22Rv1 (cell line): ENCODE data around the gene MCM7.

Experiments
- ZFX ChIP-seq: fragments of 450-650 bp; IDR thresholded peaks from 2 replicates; pipeline ENCODE4 v1.6.1; 2017; ENCODE audit warnings: antibody characterized with exemption, borderline replicate concordance
- TF ChIP-seq, protein P1 (sequence below): fragments of 450-650 bp; IDR thresholded peaks from 2 replicates; pipeline ENCODE4 v1.5.1; 2017; ENCODE audit warnings: mild to moderate bottlenecking

DNA sequence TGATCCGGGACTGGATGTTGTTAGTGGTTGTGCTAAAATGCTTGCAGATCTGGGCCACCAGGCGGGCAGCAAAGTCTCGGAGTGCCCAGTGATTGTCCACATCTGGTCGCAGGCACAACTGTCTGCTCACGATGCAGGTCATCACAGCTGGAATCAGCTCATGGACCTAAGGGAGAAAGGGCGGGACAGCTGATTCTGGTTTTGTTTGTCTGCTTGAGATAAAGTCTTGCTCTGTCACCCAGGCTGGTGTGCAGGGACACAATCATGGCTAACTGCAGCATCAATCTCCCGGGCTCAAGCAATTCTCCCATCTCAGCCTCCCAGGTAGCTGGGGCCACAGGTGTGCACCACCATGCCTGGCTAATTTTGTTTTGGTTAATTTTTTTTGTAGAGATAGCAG, 10.0 kb upstream of the MCM7 start:
- TF ChIP-seq, protein P1, sequence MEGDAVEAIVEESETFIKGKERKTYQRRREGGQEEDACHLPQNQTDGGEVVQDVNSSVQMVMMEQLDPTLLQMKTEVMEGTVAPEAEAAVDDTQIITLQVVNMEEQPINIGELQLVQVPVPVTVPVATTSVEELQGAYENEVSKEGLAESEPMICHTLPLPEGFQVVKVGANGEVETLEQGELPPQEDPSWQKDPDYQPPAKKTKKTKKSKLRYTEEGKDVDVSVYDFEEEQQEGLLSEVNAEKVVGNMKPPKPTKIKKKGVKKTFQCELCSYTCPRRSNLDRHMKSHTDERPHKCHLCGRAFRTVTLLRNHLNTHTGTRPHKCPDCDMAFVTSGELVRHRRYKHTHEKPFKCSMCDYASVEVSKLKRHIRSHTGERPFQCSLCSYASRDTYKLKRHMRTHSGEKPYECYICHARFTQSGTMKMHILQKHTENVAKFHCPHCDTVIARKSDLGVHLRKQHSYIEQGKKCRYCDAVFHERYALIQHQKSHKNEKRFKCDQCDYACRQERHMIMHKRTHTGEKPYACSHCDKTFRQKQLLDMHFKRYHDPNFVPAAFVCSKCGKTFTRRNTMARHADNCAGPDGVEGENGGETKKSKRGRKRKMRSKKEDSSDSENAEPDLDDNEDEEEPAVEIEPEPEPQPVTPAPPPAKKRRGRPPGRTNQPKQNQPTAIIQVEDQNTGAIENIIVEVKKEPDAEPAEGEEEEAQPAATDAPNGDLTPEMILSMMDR: no peak
- TF ChIP-seq ZFX: no peak
